ENCODE measurements around the gene MAD2L2. TPM values are rescaled to one million over a fixed set of nuclear protein-coding genes. Genes with fewer than 3 reads are reported as not detected.

MAD2L2 gene
- total and polyA plus RNA-seq, 5 donors from 2014 or later = 28.7 to 75.3 (median 53.7) TPM

- peaks cover 0 to 3% (median 0%) of the 10 kb centered on the region in 7 donors for H3K9me3 Mint-ChIP-seq
- no peaks in the 10 kb centered on the region for H3K9me3 ChIP-seq (ENCODE audit: control insufficient read depth in 2 of 2, low read length in 2 of 2)
- no peaks in the 10 kb centered on the region for H3K4me1 ChIP-seq (ENCODE audit: control insufficient read depth, insufficient read depth, low read length, poor library complexity, severe bottlenecking)
- no peaks in the 10 kb centered on the region for H3K4me1 Mint-ChIP-seq
- no peaks in the 10 kb centered on the region for H3K36me3 Mint-ChIP-seq
- H3K27ac ChIP-seq (ENCODE audit: insufficient read depth, low read length, poor library complexity, severe bottlenecking) = no peak overlapping the region
- H3K4me3 Mint-ChIP-seq = no peak overlapping the region
- no peak for ATAC-seq (ENCODE audit: low read depth in 2 of 2)
- no peak for DNase-seq
- no peak overlapping the region for H3K27ac Mint-ChIP-seq
- peaks cover 22% of the 10 kb centered on the region for H3K27me3 Mint-ChIP-seq
- no peaks in the 10 kb centered on the region for H3K36me3 ChIP-seq (ENCODE audit: control insufficient read depth, insufficient read depth, low read length)
- no peaks in the 10 kb centered on the region for H3K27me3 ChIP-seq (ENCODE audit: control insufficient read depth, insufficient read depth, low read length)
- no peak overlapping the region for H3K4me3 ChIP-seq (ENCODE audit: low read depth, low read length)
Observed at GRCh38 chr1:11628767-11629166, 52.2 kb downstream of the MAD2L2 start.

DNA sequence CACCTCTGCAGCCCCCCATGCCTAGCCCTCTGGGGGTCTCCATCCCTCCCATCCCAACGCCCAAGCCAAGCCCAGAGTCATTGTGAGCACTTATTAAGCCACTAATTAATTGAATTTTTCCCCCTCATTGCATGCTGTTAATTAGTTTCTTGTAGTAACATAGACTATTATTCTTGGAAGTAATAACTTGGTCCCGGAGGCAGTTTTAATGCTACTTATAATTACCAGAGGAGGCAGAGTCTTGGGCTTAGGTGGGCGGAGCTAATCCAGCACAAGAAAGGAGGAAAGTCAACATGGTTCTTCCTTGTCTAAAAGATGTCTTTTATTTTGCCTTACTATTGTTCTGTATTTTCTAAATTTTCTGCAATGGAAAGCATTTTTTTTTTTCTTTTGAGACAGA is 54.4 kb downstream of the MAD2L2 start:
- DNase-seq = no peak
- H3K36me3 Mint-ChIP-seq = no peaks in the 10 kb centered on the region
- peaks cover 0 to 5% (median 0%) of the 10 kb centered on the region in 7 donors for H3K9me3 Mint-ChIP-seq
- H3K4me3 ChIP-seq (ENCODE audit: low read depth, low read length) = no peak overlapping the region
- no peaks in the 10 kb centered on the region for H3K36me3 ChIP-seq (ENCODE audit: control insufficient read depth, insufficient read depth, low read length)
- no peaks in the 10 kb centered on the region for H3K9me3 ChIP-seq (ENCODE audit: control insufficient read depth in 2 of 2, low read length in 2 of 2)
- H3K27me3 ChIP-seq (ENCODE audit: control insufficient read depth, insufficient read depth, low read length) = no peaks in the 10 kb centered on the region
- no peaks in the 10 kb centered on the region for H3K4me1 Mint-ChIP-seq
- no peak overlapping the region for H3K4me3 Mint-ChIP-seq
- H3K4me1 ChIP-seq (ENCODE audit: control insufficient read depth, insufficient read depth, low read length, poor library complexity, severe bottlenecking) = no peaks in the 10 kb centered on the region
- no peak for ATAC-seq (ENCODE audit: low read depth in 2 of 2)
- H3K27me3 Mint-ChIP-seq = peaks cover 24% of the 10 kb centered on the region
- H3K27ac ChIP-seq (ENCODE audit: insufficient read depth, low read length, poor library complexity, severe bottlenecking) = no peak overlapping the region
- H3K27ac Mint-ChIP-seq = no peak overlapping the region

Other genes with a start within 250 kb of the MAD2L2 start
- 1.2 TPM for gene DISP3, start 202.0 kb downstream of the MAD2L2 start, total RNA-seq
- under 1 TPM; 0.12 to 0.33 (median 0.21) TPM for gene DISP3, start 202.0 kb downstream of the MAD2L2 start, polyA plus RNA-seq
- 2.1 TPM for gene FBXO2, start 26.7 kb downstream of the MAD2L2 start, total RNA-seq
- gene FBXO2, start 26.7 kb downstream of the MAD2L2 start, polyA plus RNA-seq = 10 to 100 TPM in 2 of 4 donors, 1 to 10 TPM in 2; 3.9 to 10.6 (median 7.0) TPM
- 43.7 TPM for gene FBXO44, start 26.3 kb downstream of the MAD2L2 start, total RNA-seq
- 1 to 10 TPM; 5.5 to 9.5 (median 7.4) TPM for gene FBXO44, start 26.3 kb downstream of the MAD2L2 start, polyA plus RNA-seq
- gene FBXO6, start 16.9 kb downstream of the MAD2L2 start, total RNA-seq = 5.9 TPM
- 10 to 100 TPM in 3 of 4 donors, 1 to 10 TPM in 1; 9.4 to 18.4 (median 17.3) TPM for gene FBXO6, start 16.9 kb downstream of the MAD2L2 start, polyA plus RNA-seq
- gene DRAXIN, start 10.6 kb upstream of the MAD2L2 start, total RNA-seq = not detected
- under 1 TPM in 2 of 4 donors, not detected in 2; 0.06 to 0.11 TPM for gene DRAXIN, start 10.6 kb upstream of the MAD2L2 start, polyA plus RNA-seq
- gene AGTRAP, start 55.0 kb upstream of the MAD2L2 start, total RNA-seq = 25.2 TPM
- gene AGTRAP, start 55.0 kb upstream of the MAD2L2 start, polyA plus RNA-seq = 100 to 1,000 TPM in 1 of 4 donors, 10 to 100 TPM in 3; 65.1 to 113 (median 78.0) TPM
- not detected for gene C1orf167, start 81.0 kb upstream of the MAD2L2 start, total RNA-seq
- gene C1orf167, start 81.0 kb upstream of the MAD2L2 start, polyA plus RNA-seq = 1 to 10 TPM in 2 of 4 donors, under 1 TPM in 1, not detected in 1; 0.61 to 1.3 (median 1.0) TPM
- gene MTHFR, start 124.8 kb upstream of the MAD2L2 start, total RNA-seq = 35.0 TPM
- gene MTHFR, start 124.8 kb upstream of the MAD2L2 start, polyA plus RNA-seq = 1 to 10 TPM; 5.6 to 7.6 (median 6.6) TPM
- 13.5 TPM for gene CLCN6, start 125.0 kb upstream of the MAD2L2 start, total RNA-seq
- 1 to 10 TPM; 1.6 to 3.0 (median 2.4) TPM for gene CLCN6, start 125.0 kb upstream of the MAD2L2 start, polyA plus RNA-seq
- not detected for gene NPPA, start 166.6 kb upstream of the MAD2L2 start, total RNA-seq
- not detected for gene NPPA, start 166.6 kb upstream of the MAD2L2 start, polyA plus RNA-seq
- gene NPPB, start 177.8 kb upstream of the MAD2L2 start, total RNA-seq = not detected
- gene NPPB, start 177.8 kb upstream of the MAD2L2 start, polyA plus RNA-seq = not detected
- 24.1 TPM for gene KIAA2013, start 245.3 kb upstream of the MAD2L2 start, total RNA-seq
- 10 to 100 TPM; 33.6 to 69.2 (median 45.6) TPM for gene KIAA2013, start 245.3 kb upstream of the MAD2L2 start, polyA plus RNA-seq

Data from CD4-positive, CD25-positive, alpha-beta regulatory T cell (primary cell).